ENCODE data around the gene CIPC. TPM values are rescaled to one million over a fixed set of nuclear protein-coding genes. Genes with fewer than 3 reads are reported as not detected.

Gene CIPC
- total and polyA plus RNA-seq, 2 of the 4 experiments (the other 2 are of a cell fraction): 6.6 to 12.9 TPM

DNA sequence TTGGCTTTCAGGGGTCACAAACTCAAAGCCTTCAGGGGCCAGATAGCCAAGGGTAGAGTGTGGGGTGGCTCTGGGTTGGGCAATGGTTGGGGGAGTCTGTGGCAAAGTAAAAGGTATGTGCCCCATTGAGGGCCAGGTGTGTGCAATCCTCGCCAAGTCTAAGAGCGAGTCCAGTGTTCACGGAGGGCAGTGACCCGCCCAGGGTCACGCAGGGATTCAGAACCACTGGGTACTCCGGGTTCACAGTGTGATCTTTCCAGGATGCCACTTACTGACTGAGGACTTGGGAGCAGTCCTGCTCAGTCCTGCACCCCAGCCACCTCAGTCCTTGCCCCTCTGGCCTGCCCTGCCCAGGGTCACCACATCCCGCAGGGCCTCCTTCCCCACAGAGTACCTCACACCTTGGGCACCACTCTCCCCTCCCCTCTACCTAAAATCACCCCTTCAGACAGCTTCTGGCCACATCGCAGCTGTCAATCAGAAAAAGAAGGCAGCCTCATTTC, 27.8 kb downstream of the CIPC start:
- Histone ChIP-seq H3K9me1 (ENCODE audit: insufficient read depth, low read length) (no peaks in the 10 kb centered on the region), H2BK20ac (ENCODE audit: low read depth, low read length) (no peak overlapping the region), H4K91ac (ENCODE audit: insufficient read depth, low read depth, low read length) (no peak overlapping the region), H3K4me1 (ENCODE audit: control insufficient read depth, insufficient read depth, low read length) (no peaks in the 10 kb centered on the region; the same call in 1 of the 2 replicates), H4K8ac (ENCODE audit: low read depth in 2 of 2, low read length in 2 of 2) (no peak overlapping the region), H3K23ac (ENCODE audit: low read depth, low read length) (no peak overlapping the region), H4K5ac (ENCODE audit: low read depth, low read length) (no peak overlapping the region), H3K36me3 (ENCODE audit: control insufficient read depth, insufficient read depth, low read length) (no peaks in the 10 kb centered on the region), H2AFZ (replicated peaks; ENCODE audit: low read length, poor library complexity) (no peak overlapping the region), H3K18ac (ENCODE audit: low read depth, low read length) (no peak overlapping the region), H2BK120ac (ENCODE audit: low read depth, low read length) (no peak overlapping the region), H3K4me2 (ENCODE audit: low read depth, low read length) (no peak overlapping the region), H3K4ac (ENCODE audit: low read depth, low read length) (no peak overlapping the region), H2BK15ac (ENCODE audit: low read depth, low read length) (no peak overlapping the region), H3K56ac (ENCODE audit: extremely low read depth, insufficient read depth, low read length) (no peak overlapping the region), H3K9me3 (ENCODE audit: control insufficient read depth, insufficient read depth, low read length) (no peaks in the 10 kb centered on the region), H3K27me3 (ENCODE audit: control insufficient read depth, insufficient read depth, low read length) (peaks cover 63% of the 10 kb centered on the region), H2BK5ac (ENCODE audit: low read depth, low read length, poor library complexity, severe bottlenecking) (no peak overlapping the region), H3K27ac (ENCODE audit: insufficient read depth, low read length) (no peak overlapping the region), H3K9ac (ENCODE audit: low read depth, low read length) (no peak overlapping the region), H3K79me1 (ENCODE audit: low read depth in 1 of 2, low read length in 2 of 2) (no peaks in the 10 kb centered on the region), H3K4me3 (ENCODE audit: insufficient read depth, low read depth, low read length) (no peak overlapping the region), H4K20me1 (ENCODE audit: insufficient read depth, low read length) (no peaks in the 10 kb centered on the region), H3K14ac (replicated peaks; ENCODE audit: low read depth, low read length) (no peak overlapping the region), H2AK9ac (replicated peaks; ENCODE audit: low read depth, low read length, poor library complexity) (no peak overlapping the region), H2AK5ac (ENCODE audit: low read depth, low read length) (no peak overlapping the region)
- ChIA-PET POLR2A (ENCODE audit: unreplicated experiment) (no interaction called here), CTCF (no interaction called here)
- intact Hi-C loops (cut with micrococcal nuclease) (loop anchor here (1.0 kb wide), 1 partner anchor 250 kb away; no protein-coding TSS in a partner anchor), in situ Hi-C loops (cut with MboI; ENCODE audit: low sequenced_read_pairs) (no loop called here), dilution Hi-C loops (cut with HindIII; ENCODE audit: low sequenced_read_pairs, unreplicated experiment) (no loop called here)
- WGBS, 2 experiments (ENCODE audit: extremely low coverage in 2 of 2, insufficient read length in 1 of 2): 89% methylated on average over 5 of the region's 8 CpGs; no CpG with 5 or more reads in 1 of the 2 experiments
- no peak for DNase-seq
- TF ChIP-seq, protein P1, sequence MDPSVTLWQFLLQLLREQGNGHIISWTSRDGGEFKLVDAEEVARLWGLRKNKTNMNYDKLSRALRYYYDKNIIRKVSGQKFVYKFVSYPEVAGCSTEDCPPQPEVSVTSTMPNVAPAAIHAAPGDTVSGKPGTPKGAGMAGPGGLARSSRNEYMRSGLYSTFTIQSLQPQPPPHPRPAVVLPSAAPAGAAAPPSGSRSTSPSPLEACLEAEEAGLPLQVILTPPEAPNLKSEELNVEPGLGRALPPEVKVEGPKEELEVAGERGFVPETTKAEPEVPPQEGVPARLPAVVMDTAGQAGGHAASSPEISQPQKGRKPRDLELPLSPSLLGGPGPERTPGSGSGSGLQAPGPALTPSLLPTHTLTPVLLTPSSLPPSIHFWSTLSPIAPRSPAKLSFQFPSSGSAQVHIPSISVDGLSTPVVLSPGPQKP (IDR thresholded peaks at IDR 0.05; ENCODE audit: borderline replicate concordance, low read depth, low read length): no peak
- TF ChIP-seq POLR2A (IDR thresholded peaks at IDR 0.05; ENCODE audit: low read depth, low read length) (no peak), CEBPB (IDR thresholded peaks at IDR 0.05; ENCODE audit: low read depth, low read length) (no peak), RAD21 (IDR thresholded peaks at IDR 0.05; ENCODE audit: low read length) (no peak), MAFK (IDR thresholded peaks at IDR 0.05; ENCODE audit: low read depth, low read length) (no peak), FOS (IDR thresholded peaks at IDR 0.05; ENCODE audit: low read depth, low read length) (no peak), RFX5 (IDR thresholded peaks at IDR 0.05; ENCODE audit: low read depth, low read length) (no peak), CHD1 (IDR thresholded peaks at IDR 0.05; ENCODE audit: low read depth, low read length) (no peak), MXI1 (IDR thresholded peaks at IDR 0.05; ENCODE audit: borderline replicate concordance, low read depth, low read length) (no peak), BHLHE40 (IDR thresholded peaks at IDR 0.05; ENCODE audit: low read depth, low read length) (no peak), NFE2L2 (IDR thresholded peaks at IDR 0.05; ENCODE audit: low read depth, low read length) (no peak), MAZ (IDR thresholded peaks at IDR 0.05; ENCODE audit: borderline replicate concordance, low read depth, low read length) (no peak), RCOR1 (IDR thresholded peaks at IDR 0.05; ENCODE audit: insufficient replicate concordance, low read length) (no peak), SMC3 (IDR thresholded peaks at IDR 0.05; ENCODE audit: low read depth, low read length) (no peak)
- TF ChIP-seq, protein P2, sequence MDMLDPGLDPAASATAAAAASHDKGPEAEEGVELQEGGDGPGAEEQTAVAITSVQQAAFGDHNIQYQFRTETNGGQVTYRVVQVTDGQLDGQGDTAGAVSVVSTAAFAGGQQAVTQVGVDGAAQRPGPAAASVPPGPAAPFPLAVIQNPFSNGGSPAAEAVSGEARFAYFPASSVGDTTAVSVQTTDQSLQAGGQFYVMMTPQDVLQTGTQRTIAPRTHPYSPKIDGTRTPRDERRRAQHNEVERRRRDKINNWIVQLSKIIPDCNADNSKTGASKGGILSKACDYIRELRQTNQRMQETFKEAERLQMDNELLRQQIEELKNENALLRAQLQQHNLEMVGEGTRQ (IDR thresholded peaks at IDR 0.05; ENCODE audit: low read depth, low read length): no peak
- TF ChIP-seq, protein P3, sequence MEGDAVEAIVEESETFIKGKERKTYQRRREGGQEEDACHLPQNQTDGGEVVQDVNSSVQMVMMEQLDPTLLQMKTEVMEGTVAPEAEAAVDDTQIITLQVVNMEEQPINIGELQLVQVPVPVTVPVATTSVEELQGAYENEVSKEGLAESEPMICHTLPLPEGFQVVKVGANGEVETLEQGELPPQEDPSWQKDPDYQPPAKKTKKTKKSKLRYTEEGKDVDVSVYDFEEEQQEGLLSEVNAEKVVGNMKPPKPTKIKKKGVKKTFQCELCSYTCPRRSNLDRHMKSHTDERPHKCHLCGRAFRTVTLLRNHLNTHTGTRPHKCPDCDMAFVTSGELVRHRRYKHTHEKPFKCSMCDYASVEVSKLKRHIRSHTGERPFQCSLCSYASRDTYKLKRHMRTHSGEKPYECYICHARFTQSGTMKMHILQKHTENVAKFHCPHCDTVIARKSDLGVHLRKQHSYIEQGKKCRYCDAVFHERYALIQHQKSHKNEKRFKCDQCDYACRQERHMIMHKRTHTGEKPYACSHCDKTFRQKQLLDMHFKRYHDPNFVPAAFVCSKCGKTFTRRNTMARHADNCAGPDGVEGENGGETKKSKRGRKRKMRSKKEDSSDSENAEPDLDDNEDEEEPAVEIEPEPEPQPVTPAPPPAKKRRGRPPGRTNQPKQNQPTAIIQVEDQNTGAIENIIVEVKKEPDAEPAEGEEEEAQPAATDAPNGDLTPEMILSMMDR (conservative IDR thresholded peaks at IDR 0.05; ENCODE audit: low read depth, low read length): no peak
- no TSS peak for BruUV-seq (replicated peaks)
- no peak for ATAC-seq (ENCODE audit: low read depth)

All from IMR-90 (cell line).